ENCODE results near the gene RBFOX1.

GRCh38 chr16:7492122-7492521 is 159.5 kb downstream of the RBFOX1 start:
- no peak for TF ChIP-seq EZH2 (IDR thresholded peaks at IDR 0.05; ENCODE audit: borderline replicate concordance, insufficient read depth, low read depth, low read length, poor library complexity, severe bottlenecking)
- TF ChIP-seq CTCF (IDR thresholded peaks at IDR 0.05): no peak
